ENCODE measurements around the gene PDLIM1. TPM values are rescaled to one million over a fixed set of nuclear protein-coding genes. Genes with fewer than 3 reads are reported as not detected.

PDLIM1 gene
- total and polyA plus RNA-seq, 2 of the 13 experiments (the other 11 are each of a cell fraction or from before 2014, with no cell fraction given) = 119 to 123 TPM

DNA sequence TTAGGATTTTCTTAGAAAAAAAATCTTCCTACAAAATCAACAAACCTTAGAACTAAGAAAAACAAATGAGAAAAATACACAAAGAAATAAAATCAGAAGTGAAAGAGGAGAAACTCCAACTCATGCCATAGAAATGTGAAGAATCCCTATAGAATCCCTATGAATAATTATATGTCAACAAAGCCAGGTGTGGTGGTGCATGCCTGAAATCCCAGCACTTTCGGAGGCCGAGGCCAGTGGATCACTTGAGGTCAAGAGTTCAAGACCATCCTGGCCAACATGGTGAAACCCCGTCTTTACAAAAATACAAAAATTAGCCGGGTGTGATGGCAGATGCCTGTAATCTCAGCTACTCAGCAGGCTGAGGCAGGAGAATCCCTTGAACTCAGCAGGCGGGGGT, 69.7 kb downstream of the PDLIM1 start (continued):
- TF ChIP-seq, protein P1, sequence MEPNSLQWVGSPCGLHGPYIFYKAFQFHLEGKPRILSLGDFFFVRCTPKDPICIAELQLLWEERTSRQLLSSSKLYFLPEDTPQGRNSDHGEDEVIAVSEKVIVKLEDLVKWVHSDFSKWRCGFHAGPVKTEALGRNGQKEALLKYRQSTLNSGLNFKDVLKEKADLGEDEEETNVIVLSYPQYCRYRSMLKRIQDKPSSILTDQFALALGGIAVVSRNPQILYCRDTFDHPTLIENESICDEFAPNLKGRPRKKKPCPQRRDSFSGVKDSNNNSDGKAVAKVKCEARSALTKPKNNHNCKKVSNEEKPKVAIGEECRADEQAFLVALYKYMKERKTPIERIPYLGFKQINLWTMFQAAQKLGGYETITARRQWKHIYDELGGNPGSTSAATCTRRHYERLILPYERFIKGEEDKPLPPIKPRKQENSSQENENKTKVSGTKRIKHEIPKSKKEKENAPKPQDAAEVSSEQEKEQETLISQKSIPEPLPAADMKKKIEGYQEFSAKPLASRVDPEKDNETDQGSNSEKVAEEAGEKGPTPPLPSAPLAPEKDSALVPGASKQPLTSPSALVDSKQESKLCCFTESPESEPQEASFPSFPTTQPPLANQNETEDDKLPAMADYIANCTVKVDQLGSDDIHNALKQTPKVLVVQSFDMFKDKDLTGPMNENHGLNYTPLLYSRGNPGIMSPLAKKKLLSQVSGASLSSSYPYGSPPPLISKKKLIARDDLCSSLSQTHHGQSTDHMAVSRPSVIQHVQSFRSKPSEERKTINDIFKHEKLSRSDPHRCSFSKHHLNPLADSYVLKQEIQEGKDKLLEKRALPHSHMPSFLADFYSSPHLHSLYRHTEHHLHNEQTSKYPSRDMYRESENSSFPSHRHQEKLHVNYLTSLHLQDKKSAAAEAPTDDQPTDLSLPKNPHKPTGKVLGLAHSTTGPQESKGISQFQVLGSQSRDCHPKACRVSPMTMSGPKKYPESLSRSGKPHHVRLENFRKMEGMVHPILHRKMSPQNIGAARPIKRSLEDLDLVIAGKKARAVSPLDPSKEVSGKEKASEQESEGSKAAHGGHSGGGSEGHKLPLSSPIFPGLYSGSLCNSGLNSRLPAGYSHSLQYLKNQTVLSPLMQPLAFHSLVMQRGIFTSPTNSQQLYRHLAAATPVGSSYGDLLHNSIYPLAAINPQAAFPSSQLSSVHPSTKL (CRISPR knock-in tag; IDR thresholded peaks at IDR 0.05) = peak; percentile 32; the same call in 1 of the 2 replicates
- TF ChIP-seq SIX1 (CRISPR knock-in tag; IDR thresholded peaks at IDR 0.05; ENCODE audit: borderline replicate concordance) (no peak), EED (CRISPR knock-in tag; IDR thresholded peaks at IDR 0.05) (no peak), ZC3H13 (CRISPR knock-in tag; IDR thresholded peaks at IDR 0.05) (no peak), TEAD3 (CRISPR knock-in tag; optimal IDR thresholded peaks at IDR 0.05; ENCODE audit: borderline replicate concordance) (peak; percentile 45), PAF1 (CRISPR knock-in tag; IDR thresholded peaks at IDR 0.05) (no peak), RARA (CRISPR knock-in tag; IDR thresholded peaks at IDR 0.05) (peak; percentile 66), ZNF530 (CRISPR knock-in tag; IDR thresholded peaks at IDR 0.05; ENCODE audit: low read depth) (no peak), MYNN (CRISPR knock-in tag; IDR thresholded peaks at IDR 0.05; ENCODE audit: low read depth) (no peak), HCFC1 (IDR thresholded peaks at IDR 0.05; ENCODE audit: low read depth, low read length) (no peak), ZMYM4 (CRISPR knock-in tag; IDR thresholded peaks at IDR 0.05) (no peak), ZNF383 (CRISPR knock-in tag; IDR thresholded peaks at IDR 0.05; ENCODE audit: borderline replicate concordance) (no peak), XRCC5 (optimal IDR thresholded peaks at IDR 0.05; ENCODE audit: low read length) (no peak), POLR2A (IDR thresholded peaks at IDR 0.05; ENCODE audit: insufficient read depth in 1 of 2, low read depth in 2 of 2, low read length in 2 of 2) (no peak)
- TF ChIP-seq, protein P2, sequence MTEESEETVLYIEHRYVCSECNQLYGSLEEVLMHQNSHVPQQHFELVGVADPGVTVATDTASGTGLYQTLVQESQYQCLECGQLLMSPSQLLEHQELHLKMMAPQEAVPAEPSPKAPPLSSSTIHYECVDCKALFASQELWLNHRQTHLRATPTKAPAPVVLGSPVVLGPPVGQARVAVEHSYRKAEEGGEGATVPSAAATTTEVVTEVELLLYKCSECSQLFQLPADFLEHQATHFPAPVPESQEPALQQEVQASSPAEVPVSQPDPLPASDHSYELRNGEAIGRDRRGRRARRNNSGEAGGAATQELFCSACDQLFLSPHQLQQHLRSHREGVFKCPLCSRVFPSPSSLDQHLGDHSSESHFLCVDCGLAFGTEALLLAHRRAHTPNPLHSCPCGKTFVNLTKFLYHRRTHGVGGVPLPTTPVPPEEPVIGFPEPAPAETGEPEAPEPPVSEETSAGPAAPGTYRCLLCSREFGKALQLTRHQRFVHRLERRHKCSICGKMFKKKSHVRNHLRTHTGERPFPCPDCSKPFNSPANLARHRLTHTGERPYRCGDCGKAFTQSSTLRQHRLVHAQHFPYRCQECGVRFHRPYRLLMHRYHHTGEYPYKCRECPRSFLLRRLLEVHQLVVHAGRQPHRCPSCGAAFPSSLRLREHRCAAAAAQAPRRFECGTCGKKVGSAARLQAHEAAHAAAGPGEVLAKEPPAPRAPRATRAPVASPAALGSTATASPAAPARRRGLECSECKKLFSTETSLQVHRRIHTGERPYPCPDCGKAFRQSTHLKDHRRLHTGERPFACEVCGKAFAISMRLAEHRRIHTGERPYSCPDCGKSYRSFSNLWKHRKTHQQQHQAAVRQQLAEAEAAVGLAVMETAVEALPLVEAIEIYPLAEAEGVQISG (CRISPR knock-in tag; IDR thresholded peaks at IDR 0.05) = no peak
- TF ChIP-seq, protein P3, sequence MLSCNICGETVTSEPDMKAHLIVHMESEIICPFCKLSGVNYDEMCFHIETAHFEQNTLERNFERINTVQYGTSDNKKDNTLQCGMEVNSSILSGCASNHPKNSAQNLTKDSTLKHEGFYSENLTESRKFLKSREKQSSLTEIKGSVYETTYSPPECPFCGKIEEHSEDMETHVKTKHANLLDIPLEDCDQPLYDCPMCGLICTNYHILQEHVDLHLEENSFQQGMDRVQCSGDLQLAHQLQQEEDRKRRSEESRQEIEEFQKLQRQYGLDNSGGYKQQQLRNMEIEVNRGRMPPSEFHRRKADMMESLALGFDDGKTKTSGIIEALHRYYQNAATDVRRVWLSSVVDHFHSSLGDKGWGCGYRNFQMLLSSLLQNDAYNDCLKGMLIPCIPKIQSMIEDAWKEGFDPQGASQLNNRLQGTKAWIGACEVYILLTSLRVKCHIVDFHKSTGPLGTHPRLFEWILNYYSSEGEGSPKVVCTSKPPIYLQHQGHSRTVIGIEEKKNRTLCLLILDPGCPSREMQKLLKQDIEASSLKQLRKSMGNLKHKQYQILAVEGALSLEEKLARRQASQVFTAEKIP (CRISPR knock-in tag; IDR thresholded peaks at IDR 0.05; ENCODE audit: borderline replicate concordance) = no peak
- TF ChIP-seq, protein P4, sequence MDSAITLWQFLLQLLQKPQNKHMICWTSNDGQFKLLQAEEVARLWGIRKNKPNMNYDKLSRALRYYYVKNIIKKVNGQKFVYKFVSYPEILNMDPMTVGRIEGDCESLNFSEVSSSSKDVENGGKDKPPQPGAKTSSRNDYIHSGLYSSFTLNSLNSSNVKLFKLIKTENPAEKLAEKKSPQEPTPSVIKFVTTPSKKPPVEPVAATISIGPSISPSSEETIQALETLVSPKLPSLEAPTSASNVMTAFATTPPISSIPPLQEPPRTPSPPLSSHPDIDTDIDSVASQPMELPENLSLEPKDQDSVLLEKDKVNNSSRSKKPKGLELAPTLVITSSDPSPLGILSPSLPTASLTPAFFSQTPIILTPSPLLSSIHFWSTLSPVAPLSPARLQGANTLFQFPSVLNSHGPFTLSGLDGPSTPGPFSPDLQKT (CRISPR knock-in tag; IDR thresholded peaks at IDR 0.05; ENCODE audit: borderline replicate concordance) = no peak
- TF ChIP-seq, protein P5, sequence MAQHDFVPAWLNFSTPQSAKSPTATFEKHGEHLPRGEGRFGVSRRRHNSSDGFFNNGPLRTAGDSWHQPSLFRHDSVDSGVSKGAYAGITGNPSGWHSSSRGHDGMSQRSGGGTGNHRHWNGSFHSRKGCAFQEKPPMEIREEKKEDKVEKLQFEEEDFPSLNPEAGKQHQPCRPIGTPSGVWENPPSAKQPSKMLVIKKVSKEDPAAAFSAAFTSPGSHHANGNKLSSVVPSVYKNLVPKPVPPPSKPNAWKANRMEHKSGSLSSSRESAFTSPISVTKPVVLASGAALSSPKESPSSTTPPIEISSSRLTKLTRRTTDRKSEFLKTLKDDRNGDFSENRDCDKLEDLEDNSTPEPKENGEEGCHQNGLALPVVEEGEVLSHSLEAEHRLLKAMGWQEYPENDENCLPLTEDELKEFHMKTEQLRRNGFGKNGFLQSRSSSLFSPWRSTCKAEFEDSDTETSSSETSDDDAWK (CRISPR knock-in tag; IDR thresholded peaks at IDR 0.05) = no peak
